C4-2B (cell line): Measurements from ENCODE around the gene ZNF184.

Source experiments
- H3K27ac ChIP-seq: fragments of 450-650 bp; 2 replicates; pipeline ENCODE4 v1.5.1; 2017
- CTCF ChIP-seq: fragments of 450-650 bp; conservative IDR thresholded peaks from 2 replicates; pipeline ENCODE4 v1.5.1; 2017; ENCODE audit warnings: mild to moderate bottlenecking
- ZFX ChIP-seq: fragments of 450-650 bp; IDR thresholded peaks from 2 replicates; pipeline ENCODE4 v1.6.1; 2017

The ZNF184 gene

GRCh38 chr6:27478141-27478705 lies 5.3 kb upstream of the ZNF184 start:
- peak overlapping the region; percentile 23; the same call in 1 of the 2 replicates for H3K27ac ChIP-seq
- TF ChIP-seq ZFX (no peak), CTCF (no peak)

GRCh38 chr6:27477318-27478013 lies 4.6 kb upstream of the ZNF184 start:
- TF ChIP-seq CTCF: no peak
- TF ChIP-seq ZFX: no peak
- no peak overlapping the region for H3K27ac ChIP-seq

DNA sequence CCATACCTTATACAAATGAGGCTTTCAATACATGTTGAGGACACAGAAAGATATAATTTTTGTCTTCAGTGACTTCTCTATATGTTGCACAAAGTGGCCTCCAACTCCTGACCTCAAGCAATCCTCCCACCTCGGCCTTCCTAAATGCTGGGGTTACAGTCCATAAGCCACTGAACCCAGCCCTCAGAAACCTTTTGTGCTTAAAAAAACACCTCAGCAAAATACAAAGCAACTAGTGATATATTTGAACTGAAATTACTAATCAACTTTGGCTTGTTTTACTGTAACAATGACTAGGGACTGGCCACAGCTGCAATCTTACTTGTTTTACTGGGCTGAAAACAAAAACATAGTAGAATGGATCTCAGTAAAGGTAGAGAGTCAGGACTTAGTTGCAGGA lies 3.2 kb upstream of the ZNF184 start:
- TF ChIP-seq CTCF: no peak
- TF ChIP-seq ZFX: no peak
- H3K27ac ChIP-seq: no peak overlapping the region

DNA sequence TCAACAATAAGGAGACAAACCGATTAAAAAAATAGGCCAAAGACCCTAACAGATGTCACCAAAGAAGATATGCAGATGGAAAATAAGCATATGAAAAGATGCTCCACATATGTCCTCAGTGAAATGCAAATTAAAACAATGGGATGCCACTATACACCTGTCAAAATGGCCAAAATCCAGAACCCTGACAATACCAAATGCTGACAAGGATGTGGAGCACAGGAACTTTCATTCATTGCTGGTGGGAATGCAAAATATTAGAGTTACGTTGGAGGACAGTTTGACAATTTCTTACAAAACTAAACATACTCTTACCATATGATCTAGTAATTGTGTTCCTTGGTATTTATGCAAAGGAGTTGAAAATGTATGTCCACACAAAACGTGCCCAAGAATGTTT lies 1.8 kb upstream of the ZNF184 start:
- TF ChIP-seq ZFX (no peak), CTCF (no peak)
- no peak overlapping the region for H3K27ac ChIP-seq

GRCh38 chr6:27474172-27474465 lies 1.2 kb upstream of the ZNF184 start:
- TF ChIP-seq ZFX (no peak), CTCF (no peak)
- peak overlapping the region; percentile 87 for H3K27ac ChIP-seq

GRCh38 chr6:27472182-27472616 lies 706 bp downstream of the ZNF184 start:
- TF ChIP-seq CTCF (peak; percentile 15; the same call in 1 of the 2 replicates), ZFX (no peak)
- peak overlapping the region; percentile 87 for H3K27ac ChIP-seq

DNA sequence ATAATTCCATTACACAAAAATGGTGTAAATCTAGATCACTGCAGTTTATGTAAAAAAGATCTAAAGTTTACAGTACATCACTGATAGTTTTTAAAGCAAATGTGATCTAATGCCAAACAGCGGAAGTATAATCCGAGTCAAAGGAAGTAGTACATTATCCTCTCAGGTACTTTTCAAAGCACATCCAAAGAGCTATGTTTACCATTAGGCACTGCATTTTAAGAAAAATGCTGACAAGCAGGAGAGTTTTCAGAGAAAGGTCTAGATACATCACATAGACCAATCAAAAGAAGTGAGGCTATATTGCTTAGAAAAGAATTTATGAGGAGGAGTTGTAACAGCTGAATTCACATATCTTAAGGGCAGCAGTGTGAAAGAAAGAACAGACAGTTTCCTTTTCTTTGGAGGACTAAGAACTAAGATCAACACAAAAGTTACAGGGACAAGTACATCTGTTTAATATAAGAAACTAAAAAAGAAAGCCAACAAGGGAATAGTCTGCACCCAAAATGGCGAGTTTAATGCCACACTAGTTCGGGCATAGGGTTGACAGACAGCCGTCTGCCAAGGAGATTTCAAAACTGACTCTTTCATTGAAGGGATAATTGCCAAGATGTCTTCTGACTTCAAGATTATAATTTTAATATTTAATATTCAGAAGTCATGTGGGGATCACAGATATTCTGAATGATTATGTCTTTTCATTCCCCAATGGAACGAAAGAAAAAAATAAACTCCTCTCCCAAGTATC lies 1.4 kb downstream of the ZNF184 start:
- peak overlapping the region; percentile 87 for H3K27ac ChIP-seq
- TF ChIP-seq CTCF (no peak), ZFX (no peak)
